HEK293 (cell line): ENCODE measurements around the gene MIEN1.
A peak's percentile ranks its signal among the peaks of the same experiment; 100 is the strongest.

Experiments used
- CTCF ChIA-PET: fragments of 350-600 bp; formaldehyde crosslinking; extraction: SDS; loops from one replicate; lab custom pipeline; 2021; ENCODE audit warnings: antibody characterized with exemption; lab: Yijun Ruan, JAX
- POLR2A ChIA-PET: fragments of 300-600 bp; formaldehyde crosslinking; extraction: SDS; loops from one replicate; lab custom pipeline; 2020; ENCODE audit warnings: antibody characterized with exemption, inconsistent platforms; lab: Yijun Ruan, JAX
- H3K27ac ChIP-seq: fragments of 200-500 bp; sonication (Bioruptor generic); 2 replicates; pipeline ENCODE4 v1.5.1; 2014; ENCODE audit warnings: low read depth, low read length, control low read depth, inconsistent platforms; ENCODE audit errors: extremely low read depth
- H3K36me3 ChIP-seq, 2 experiments: fragments of 200-500 bp in 1 of 2; sonication (Bioruptor generic) in 1 of 2; 1 replicate in 1 of 2; 2 replicates in 1 of 2; pipeline ENCODE4 v1.5.1; 2014 to 2017; ENCODE audit warnings: inconsistent platforms in 2 of 2, low read length in 2 of 2; ENCODE audit not compliant: control insufficient read depth in 2 of 2, insufficient read depth in 1 of 2
- H3K4me1 ChIP-seq: fragments of 200-500 bp; sonication (Bioruptor generic); 2 replicates; pipeline ENCODE4 v1.5.1; 2014; ENCODE audit warnings: mild to moderate bottlenecking, low read length, inconsistent platforms; ENCODE audit not compliant: control insufficient read depth, insufficient read depth
- H3K4me3 ChIP-seq: 2 replicates; pipeline ENCODE4 v1.5.1; 2011; ENCODE audit warnings: low read depth, mild to moderate bottlenecking, control low read depth, low read length, moderate library complexity
- H3K9me3 ChIP-seq: fragments of 200-500 bp; sonication (Bioruptor generic); 2 replicates; pipeline ENCODE4 v1.5.1; 2014; ENCODE audit warnings: low read depth, low read length, inconsistent platforms; ENCODE audit not compliant: control insufficient read depth, insufficient read depth
- GLIS1 ChIP-seq: fragments of 450-650 bp; formaldehyde crosslinking; IDR thresholded peaks from 2 replicates; pipeline ENCODE4 v1.5.1; 2016; ENCODE audit warnings: missing biosample characterization, missing genetic modification characterization
- GLIS2 ChIP-seq: fragments of 450-650 bp; formaldehyde crosslinking; IDR thresholded peaks from 2 replicates; pipeline ENCODE4 v1.5.1; 2016; ENCODE audit warnings: missing biosample characterization, missing genetic modification characterization
- KLF1 ChIP-seq: fragments of 450-650 bp; formaldehyde crosslinking; IDR thresholded peaks from 2 replicates; pipeline ENCODE4 v1.5.1; 2016; ENCODE audit warnings: missing biosample characterization, missing genetic modification characterization
- SCRT2 ChIP-seq: fragments of 450-650 bp; formaldehyde crosslinking; IDR thresholded peaks from 2 replicates; pipeline ENCODE4 v1.5.1; 2016; ENCODE audit warnings: missing biosample characterization, missing genetic modification characterization
- SP2 ChIP-seq: fragments of 450-650 bp; formaldehyde crosslinking; IDR thresholded peaks from 2 replicates; pipeline ENCODE4 v1.5.1; 2016; ENCODE audit warnings: missing biosample characterization, missing genetic modification characterization
- SP3 ChIP-seq: fragments of 450-650 bp; formaldehyde crosslinking; IDR thresholded peaks from 2 replicates; pipeline ENCODE4 v1.5.1; 2016; ENCODE audit warnings: missing biosample characterization, missing genetic modification characterization
- WT1 ChIP-seq: fragments of 450-650 bp; formaldehyde crosslinking; IDR thresholded peaks from 2 replicates; pipeline ENCODE4 v1.5.1; 2016; ENCODE audit warnings: missing biosample characterization, missing genetic modification characterization
- ZBTB20 ChIP-seq: fragments of 450-650 bp; formaldehyde crosslinking; IDR thresholded peaks from 2 replicates; pipeline ENCODE4 v1.5.1; 2016; ENCODE audit warnings: missing biosample characterization, missing genetic modification characterization
- ZBTB8A ChIP-seq: fragments of 450-650 bp; formaldehyde crosslinking; IDR thresholded peaks from 2 replicates; pipeline ENCODE4 v1.5.1; 2016; ENCODE audit warnings: missing biosample characterization, missing genetic modification characterization
- ZNF132 ChIP-seq: fragments of 450-650 bp; formaldehyde crosslinking; IDR thresholded peaks from 2 replicates; pipeline ENCODE4 v1.5.1; 2017; ENCODE audit warnings: missing biosample characterization, missing genetic modification characterization, borderline replicate concordance
- ZNF214 ChIP-seq: fragments of 450-650 bp; formaldehyde crosslinking; IDR thresholded peaks from 2 replicates; pipeline ENCODE4 v1.5.1; 2017; ENCODE audit warnings: missing biosample characterization, mild to moderate bottlenecking, missing genetic modification characterization, borderline replicate concordance
- ZNF302 ChIP-seq: fragments of 450-650 bp; formaldehyde crosslinking; IDR thresholded peaks from 2 replicates; pipeline ENCODE4 v1.5.1; 2016; ENCODE audit warnings: missing biosample characterization, missing genetic modification characterization, low read depth
- ZNF341 ChIP-seq: fragments of 450-650 bp; formaldehyde crosslinking; IDR thresholded peaks from 2 replicates; pipeline ENCODE4; 2016; ENCODE audit warnings: low read depth, missing biosample characterization, missing genetic modification characterization
- ZNF366 ChIP-seq: fragments of 450-650 bp; formaldehyde crosslinking; conservative IDR thresholded peaks from 2 replicates; pipeline ENCODE4 v1.5.1; 2016; ENCODE audit warnings: missing biosample characterization, missing genetic modification characterization
- ZNF48 ChIP-seq: fragments of 450-650 bp; formaldehyde crosslinking; IDR thresholded peaks from 2 replicates; pipeline ENCODE4 v1.5.1; 2016; ENCODE audit warnings: missing biosample characterization, missing genetic modification characterization
- ZNF776 ChIP-seq: fragments of 450-650 bp; formaldehyde crosslinking; IDR thresholded peaks from 2 replicates; pipeline ENCODE4 v1.5.0; 2017; ENCODE audit warnings: missing biosample characterization, missing genetic modification characterization, borderline replicate concordance
- TF ChIP-seq, protein P1 (sequence below): fragments of 450-650 bp; formaldehyde crosslinking; IDR thresholded peaks from 2 replicates; pipeline ENCODE4 v1.5.1; 2016; ENCODE audit warnings: missing biosample characterization, missing genetic modification characterization
- TF ChIP-seq, protein P2 (sequence below): fragments of 450-650 bp; formaldehyde crosslinking; IDR thresholded peaks from 2 replicates; pipeline ENCODE4 v1.5.1; 2016; ENCODE audit warnings: missing biosample characterization, missing genetic modification characterization

The MIEN1 gene

DNA sequence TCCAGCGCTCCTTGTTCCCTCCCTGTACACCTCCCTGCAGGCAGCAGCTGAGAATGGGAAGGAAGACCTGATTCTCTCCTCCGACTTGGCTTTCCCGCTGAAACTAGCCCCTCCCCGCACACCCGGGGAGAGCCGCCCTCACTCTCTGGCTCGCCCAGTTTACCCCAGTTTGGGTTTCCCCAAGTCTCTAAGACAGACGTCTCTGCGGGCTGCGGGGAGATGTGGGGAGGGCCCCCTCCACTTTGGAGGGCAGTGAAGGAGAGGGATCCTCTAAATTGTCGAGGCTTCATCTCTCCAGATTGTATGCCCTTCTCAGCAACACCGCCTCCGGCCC is 8.2 kb upstream of the MIEN1 start:
- Histone ChIP-seq H3K4me1 (peaks cover 24% of the 10 kb centered on the region), H3K36me3 (no peaks in the 10 kb centered on the region; a peak in 1 of 3 replicates), H3K4me3 (peak overlapping the region; percentile 51), H3K9me3 (no peaks in the 10 kb centered on the region), H3K27ac (peak overlapping the region; percentile 66; the same call in 1 of the 2 replicates)
- TF ChIP-seq ZBTB20 (tag by site-specific recombination) (peak; percentile 31; the same call in 1 of the 2 replicates), SP3 (tag by site-specific recombination) (0 out of 2 replicates have a peak, but pooled peaks have one; percentile 6), ZNF776 (tag by site-specific recombination) (no peak), ZNF302 (tag by site-specific recombination) (no peak), ZNF214 (tag by site-specific recombination) (no peak), ZNF341 (tag by site-specific recombination) (peak; percentile 78), GLIS1 (tag by site-specific recombination) (peak; percentile 15; the same call in 1 of the 2 replicates), GLIS2 (no peak), KLF1 (peak; percentile 53)
- TF ChIP-seq, protein P1, sequence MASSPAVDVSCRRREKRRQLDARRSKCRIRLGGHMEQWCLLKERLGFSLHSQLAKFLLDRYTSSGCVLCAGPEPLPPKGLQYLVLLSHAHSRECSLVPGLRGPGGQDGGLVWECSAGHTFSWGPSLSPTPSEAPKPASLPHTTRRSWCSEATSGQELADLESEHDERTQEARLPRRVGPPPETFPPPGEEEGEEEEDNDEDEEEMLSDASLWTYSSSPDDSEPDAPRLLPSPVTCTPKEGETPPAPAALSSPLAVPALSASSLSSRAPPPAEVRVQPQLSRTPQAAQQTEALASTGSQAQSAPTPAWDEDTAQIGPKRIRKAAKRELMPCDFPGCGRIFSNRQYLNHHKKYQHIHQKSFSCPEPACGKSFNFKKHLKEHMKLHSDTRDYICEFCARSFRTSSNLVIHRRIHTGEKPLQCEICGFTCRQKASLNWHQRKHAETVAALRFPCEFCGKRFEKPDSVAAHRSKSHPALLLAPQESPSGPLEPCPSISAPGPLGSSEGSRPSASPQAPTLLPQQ (tag by site-specific recombination), result no peak
- ChIA-PET CTCF (interaction anchor here (0.6 kb wide), 1 partner anchor 1953 kb away, joined by 3 read pairs; no protein-coding TSS in a partner anchor), POLR2A (interaction anchor here (1.0 to 1.9 kb wide), 2 partner anchors 9 to 538 kb away, joined by 5 to 15 read pairs; partner anchors contain the start of genes MIEN1 and RPL19)

DNA sequence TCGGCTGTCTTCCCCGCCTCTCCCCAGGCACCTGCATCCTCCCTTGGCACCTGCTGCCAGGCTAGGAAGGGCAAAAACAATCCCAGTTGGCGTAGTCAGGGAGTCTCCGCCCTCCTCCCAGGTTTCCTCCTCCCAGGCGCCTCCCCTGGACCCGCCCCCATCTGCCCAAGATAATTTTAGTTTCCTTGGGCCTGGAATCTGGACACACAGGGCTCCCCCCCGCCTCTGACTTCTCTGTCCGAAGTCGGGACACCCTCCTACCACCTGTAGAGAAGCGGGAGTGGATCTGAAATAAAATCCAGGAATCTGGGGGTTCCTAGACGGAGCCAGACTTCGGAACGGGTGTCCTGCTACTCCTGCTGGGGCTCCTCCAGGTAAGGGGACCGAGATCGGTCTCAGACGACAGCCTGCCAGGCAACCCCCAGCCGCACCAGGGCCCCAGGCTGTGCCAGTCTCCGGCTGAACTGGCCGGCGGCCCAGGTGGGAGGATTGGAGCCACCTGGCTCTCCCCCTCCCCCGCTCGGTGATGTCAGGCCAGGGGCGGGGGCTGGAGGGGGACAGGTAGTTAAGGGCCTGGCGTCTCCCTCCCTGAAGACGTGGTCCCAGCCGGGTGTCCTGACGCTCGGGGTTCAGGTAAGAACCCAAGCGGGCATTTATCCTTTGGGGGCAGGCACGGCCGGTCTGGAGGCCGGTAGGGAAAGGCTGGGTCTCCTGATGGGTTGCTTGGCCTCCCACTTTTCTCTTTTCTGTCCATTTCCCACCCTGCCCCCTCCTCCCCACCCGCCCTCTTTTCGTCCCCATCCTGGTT is 7.6 kb upstream of the MIEN1 start, which contains the start of gene GRB7:
TSS of gene GRB7 (plus strand) at position 179 of the 808 bp plus-strand sequence. CDS start 4,364 bp downstream, outside the sequence.
- peak within 1 kb of the TSS; percentile 66; the same call in 1 of the 2 replicates for H3K27ac ChIP-seq
- TF ChIP-seq WT1 (0 out of 2 replicates have a peak, but pooled peaks have one; percentile 46), SP2 (tag by site-specific recombination) (peak; percentile 43), ZNF366 (tag by site-specific recombination) (no peak), ZNF341 (tag by site-specific recombination) (no peak), ZBTB8A (no peak), ZNF132 (tag by site-specific recombination) (no peak), SCRT2 (tag by site-specific recombination) (0 out of 2 replicates have a peak, but pooled peaks have one; percentile 18), ZNF48 (tag by site-specific recombination) (no peak), KLF1 (peak; percentile 76)
- TF ChIP-seq, protein P2, sequence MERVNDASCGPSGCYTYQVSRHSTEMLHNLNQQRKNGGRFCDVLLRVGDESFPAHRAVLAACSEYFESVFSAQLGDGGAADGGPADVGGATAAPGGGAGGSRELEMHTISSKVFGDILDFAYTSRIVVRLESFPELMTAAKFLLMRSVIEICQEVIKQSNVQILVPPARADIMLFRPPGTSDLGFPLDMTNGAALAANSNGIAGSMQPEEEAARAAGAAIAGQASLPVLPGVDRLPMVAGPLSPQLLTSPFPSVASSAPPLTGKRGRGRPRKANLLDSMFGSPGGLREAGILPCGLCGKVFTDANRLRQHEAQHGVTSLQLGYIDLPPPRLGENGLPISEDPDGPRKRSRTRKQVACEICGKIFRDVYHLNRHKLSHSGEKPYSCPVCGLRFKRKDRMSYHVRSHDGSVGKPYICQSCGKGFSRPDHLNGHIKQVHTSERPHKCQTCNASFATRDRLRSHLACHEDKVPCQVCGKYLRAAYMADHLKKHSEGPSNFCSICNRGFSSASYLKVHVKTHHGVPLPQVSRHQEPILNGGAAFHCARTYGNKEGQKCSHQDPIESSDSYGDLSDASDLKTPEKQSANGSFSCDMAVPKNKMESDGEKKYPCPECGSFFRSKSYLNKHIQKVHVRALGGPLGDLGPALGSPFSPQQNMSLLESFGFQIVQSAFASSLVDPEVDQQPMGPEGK (tag by site-specific recombination), result 0 out of 2 replicates have a peak, but pooled peaks have one; percentile 16
- TF ChIP-seq, all 188 proteins: peak for 5
- ChIA-PET CTCF (interaction anchor here (1.8 kb wide), 1 partner anchor 117 kb away, joined by 8 read pairs; no protein-coding TSS in a partner anchor), POLR2A (interaction anchor here (1.9 kb wide), 1 partner anchor 8 kb away, joined by 15 read pairs; the partner anchor contains the start of gene MIEN1)
- Histone ChIP-seq H3K4me1 (peaks cover 24% of the 10 kb centered on the region), H3K4me3 (peak within 1 kb of the TSS; percentile 51), H3K36me3 (no peaks in the 10 kb centered on the region; a peak in 1 of 3 replicates), H3K9me3 (no peaks in the 10 kb centered on the region)
